Sigmoid colon (tissue), 7 donors: ENCODE data around the gene NPAS2. TPM values are rescaled to one million over a fixed set of nuclear protein-coding genes. Genes with fewer than 3 reads are reported as not detected.

Experiments
- DNase-seq: peaks from one replicate; pipeline ENCODE4 v3.0.0-alpha.2; 2019
- H3K27ac ChIP-seq, 4 donors: fragments of 200-600 bp; sonication (generic); one replicate each; pipeline ENCODE4 v1.5.1; 2016 to 2019; ENCODE audit warnings: mild to moderate bottlenecking in 1 of 4
- H3K27me3 ChIP-seq, 3 donors: fragments of 200-600 bp; sonication (generic); one replicate each; pipeline ENCODE4 v1.5.1; 2019; ENCODE audit warnings: mild to moderate bottlenecking in 1 of 3
- H3K36me3 ChIP-seq, 4 donors: fragments of 200-600 bp; sonication (generic); one replicate each; pipeline ENCODE4 v1.5.1; 2016 to 2019
- H3K4me1 ChIP-seq, 4 donors: fragments of 200-600 bp; sonication (generic); one replicate each; pipeline ENCODE4 v1.5.1; 2017 to 2019
- H3K4me3 ChIP-seq, 4 donors: fragments of 200-600 bp; sonication (generic); one replicate each; pipeline ENCODE4 v1.5.1; 2017 to 2019; ENCODE audit warnings: mild to moderate bottlenecking in 2 of 4, moderate library complexity in 1 of 4
- H3K9me3 ChIP-seq, 4 donors: fragments of 200-600 bp in 3 of 4; sonication (generic) in 3 of 4; one replicate each; pipeline versions ENCODE4 v1.5.1 to v1.6.1; 2013 to 2019
- EP300 ChIP-seq, 4 donors: sonication (generic); formaldehyde crosslinking; IDR thresholded peaks; one replicate each; pipeline ENCODE4 v1.6.1; 2017; ENCODE audit warnings: antibody characterized with exemption in 4 of 4
- POLR2A ChIP-seq, 2 donors: fragments of 450-650 bp; IDR thresholded peaks; one replicate each; pipeline ENCODE4 v1.6.1; 2016; ENCODE audit warnings: antibody characterized with exemption in 2 of 2, mild to moderate bottlenecking in 2 of 2, moderate library complexity in 2 of 2
- POLR2AphosphoS5 ChIP-seq, 4 donors: sonication (generic); formaldehyde crosslinking; IDR thresholded peaks; one replicate each; pipeline ENCODE4 v1.6.1; 2017; ENCODE audit warnings: antibody characterized with exemption in 4 of 4
- WGBS, 2 donors: extraction: QIAGEN DNeasy Blood & Tissue Kit; methylation state at CpG; one replicate each; pipeline ENCODE4 v1.1.7; 2013; 5-methylcytosine and 5-hydroxymethylcytosine counted together
- intact Hi-C: fragments of 100-400 bp; cut with DNase I; formaldehyde crosslinking; loops from one replicate; pipeline ENCODE4 v1.15.1; 2023
- polyA plus RNA-seq, 3 donors: library from polyadenylated mRNA; stranded (reverse); fragments of 200-250 nt; gene quantifications; one replicate each; pipeline ENCODE4 v1.2.3, GENCODE V29; 2013
- total RNA-seq, 4 donors: library from RNA; depleted of rRNA; stranded (reverse); fragments of >200 nt; gene quantifications; one replicate each; pipeline ENCODE4 v1.1.0, GENCODE V29; 2016
- TF ChIP-seq, protein P1 (sequence below), 4 experiments: fragments of 450-650 bp in 3 of 4; fragments of 200-600 bp in 1 of 4; IDR thresholded peaks; one replicate each; pipeline ENCODE4 v1.5.1; 2016 to 2019; ENCODE audit warnings: antibody characterized with exemption in 4 of 4, mild to moderate bottlenecking in 3 of 4, moderate library complexity in 2 of 4
- donor health status: healthy with polysubstance abuse.
- donor health status: Bipolar disorder and iron deficiency.
- donor health status: healthy.

The NPAS2 gene
- total and polyA plus RNA-seq, 7 donors: 14.2 to 53.9 (median 23.2) TPM

DNA sequence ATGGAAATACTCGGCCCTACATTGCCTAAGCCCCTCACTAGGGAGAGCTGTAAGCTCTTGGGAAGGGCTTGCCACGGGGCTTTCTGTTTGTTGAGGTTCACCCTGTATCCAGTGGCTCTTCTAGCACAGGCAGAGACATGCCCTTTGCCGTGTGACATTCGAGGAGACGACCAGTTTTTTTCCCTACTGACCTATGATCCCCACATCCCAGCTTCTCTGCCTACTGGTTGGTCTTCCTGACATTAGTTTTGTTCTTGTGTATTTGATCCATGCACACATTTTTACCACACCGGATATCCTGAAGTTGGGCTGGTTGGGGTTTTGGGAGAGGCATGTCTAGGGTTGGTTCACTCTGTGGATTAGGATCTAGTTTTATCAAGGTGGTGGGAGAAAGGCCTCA, 69.3 kb downstream of the NPAS2 start:
- intact Hi-C loops: loop anchor here (10.0 kb wide), 1 partner anchor 86 kb away; no protein-coding TSS in a partner anchor
- H3K36me3 ChIP-seq: no peaks in the 10 kb centered on the region
- H3K4me1 ChIP-seq: peaks cover 0 to 22% (median 16%) of the 10 kb centered on the region in 4 donors
- H3K27ac ChIP-seq: no peak overlapping the region
- H3K27me3 ChIP-seq: no peaks in the 10 kb centered on the region
- TF ChIP-seq POLR2AphosphoS5 (IDR thresholded peaks at IDR 0.05) (no peak), POLR2A (IDR thresholded peaks at IDR 0.05) (no peak), EP300 (IDR thresholded peaks at IDR 0.05) (no peak)
- TF ChIP-seq, protein P1, sequence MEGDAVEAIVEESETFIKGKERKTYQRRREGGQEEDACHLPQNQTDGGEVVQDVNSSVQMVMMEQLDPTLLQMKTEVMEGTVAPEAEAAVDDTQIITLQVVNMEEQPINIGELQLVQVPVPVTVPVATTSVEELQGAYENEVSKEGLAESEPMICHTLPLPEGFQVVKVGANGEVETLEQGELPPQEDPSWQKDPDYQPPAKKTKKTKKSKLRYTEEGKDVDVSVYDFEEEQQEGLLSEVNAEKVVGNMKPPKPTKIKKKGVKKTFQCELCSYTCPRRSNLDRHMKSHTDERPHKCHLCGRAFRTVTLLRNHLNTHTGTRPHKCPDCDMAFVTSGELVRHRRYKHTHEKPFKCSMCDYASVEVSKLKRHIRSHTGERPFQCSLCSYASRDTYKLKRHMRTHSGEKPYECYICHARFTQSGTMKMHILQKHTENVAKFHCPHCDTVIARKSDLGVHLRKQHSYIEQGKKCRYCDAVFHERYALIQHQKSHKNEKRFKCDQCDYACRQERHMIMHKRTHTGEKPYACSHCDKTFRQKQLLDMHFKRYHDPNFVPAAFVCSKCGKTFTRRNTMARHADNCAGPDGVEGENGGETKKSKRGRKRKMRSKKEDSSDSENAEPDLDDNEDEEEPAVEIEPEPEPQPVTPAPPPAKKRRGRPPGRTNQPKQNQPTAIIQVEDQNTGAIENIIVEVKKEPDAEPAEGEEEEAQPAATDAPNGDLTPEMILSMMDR (IDR thresholded peaks at IDR 0.05): no peak
- no peaks in the 10 kb centered on the region for H3K9me3 ChIP-seq
- 85 to 92% methylated on average over 6 of the region's 6 CpGs for WGBS, 2 donors
- no peak overlapping the region for H3K4me3 ChIP-seq
- no peak for DNase-seq

DNA sequence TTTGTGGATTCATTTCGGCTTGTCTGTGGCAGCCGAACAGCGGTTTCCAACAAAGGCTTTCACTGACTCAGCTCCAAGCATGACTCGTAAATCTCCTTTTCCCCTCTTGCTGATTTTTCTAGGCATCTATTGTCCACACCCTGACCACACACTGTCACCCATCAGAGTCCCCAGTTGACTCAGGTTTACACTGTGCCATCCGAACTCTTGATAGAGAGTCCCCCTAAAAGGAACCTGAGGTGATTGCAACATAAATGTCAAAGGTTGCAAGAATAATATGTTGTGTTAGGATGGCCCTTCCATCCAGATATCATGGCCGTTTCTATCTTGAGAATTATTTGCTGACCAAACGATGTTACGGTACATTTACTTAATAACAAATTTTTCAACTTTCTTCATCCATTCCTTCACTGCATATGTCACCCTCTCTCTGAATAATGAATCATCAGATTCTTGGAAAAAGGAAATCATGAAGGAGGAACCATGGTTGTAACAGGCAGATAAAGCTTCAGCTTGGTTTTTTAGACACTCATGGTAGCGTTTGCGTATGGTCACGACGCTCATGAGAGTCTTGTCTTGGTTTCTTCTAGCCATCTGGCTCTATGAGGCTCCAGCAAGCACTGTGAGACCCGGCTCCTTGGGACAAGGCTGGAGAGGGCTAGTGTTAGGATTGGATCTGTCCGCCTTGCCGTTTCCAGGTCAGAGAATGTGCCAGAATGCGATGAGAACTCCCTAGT, 72.1 kb downstream of the NPAS2 start:
- H3K36me3 ChIP-seq: no peaks in the 10 kb centered on the region
- no peak for TF ChIP-seq EP300 (IDR thresholded peaks at IDR 0.05)
- TF ChIP-seq POLR2AphosphoS5 (IDR thresholded peaks at IDR 0.05): no peak
- TF ChIP-seq, protein P1 (IDR thresholded peaks at IDR 0.05): no peak
- no peak for TF ChIP-seq POLR2A (IDR thresholded peaks at IDR 0.05)
- DNase-seq: no peak
- intact Hi-C loops: no loop called here
- no peak overlapping the region for H3K4me3 ChIP-seq
- 80 to 94% methylated on average over 16 of the region's 16 CpGs for WGBS, 2 donors
- H3K4me1 ChIP-seq: peaks cover 0 to 32% (median 29%) of the 10 kb centered on the region in 4 donors
- no peaks in the 10 kb centered on the region for H3K9me3 ChIP-seq
- H3K27me3 ChIP-seq: no peaks in the 10 kb centered on the region
- no peak overlapping the region for H3K27ac ChIP-seq

DNA sequence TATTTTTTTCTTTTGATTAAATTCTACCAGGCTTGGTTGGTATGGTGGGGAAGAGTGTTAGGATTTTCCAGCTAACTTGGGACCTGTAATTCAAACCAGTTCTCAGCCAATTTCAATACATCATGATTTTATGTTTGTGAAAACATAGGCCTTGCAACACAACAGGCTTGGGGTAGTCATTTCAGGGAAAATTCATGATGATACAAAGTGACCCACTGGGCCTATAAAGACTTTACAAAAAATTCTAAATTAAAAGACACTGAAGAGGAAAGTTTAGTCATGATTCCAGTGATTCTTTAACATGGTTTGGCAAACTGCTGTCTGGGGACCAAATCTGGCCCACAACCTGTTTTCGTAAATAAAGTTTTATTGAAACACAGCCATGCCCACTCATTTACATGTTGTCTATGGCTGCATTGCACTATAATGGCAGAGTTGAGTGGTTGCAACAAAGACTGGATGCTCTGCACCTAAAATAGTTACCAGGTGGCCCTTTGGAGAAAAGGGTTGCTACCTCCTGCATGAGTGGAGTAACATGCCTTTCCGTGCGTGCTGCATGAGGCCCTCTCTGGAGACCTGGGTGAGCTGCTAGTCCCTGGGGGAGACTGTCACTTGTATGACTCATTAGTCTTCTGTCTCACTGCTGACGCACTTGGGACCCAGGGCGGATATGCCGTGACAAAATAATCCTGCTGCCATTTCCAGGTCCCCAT, 73.6 kb downstream of the NPAS2 start:
- intact Hi-C loops: no loop called here
- TF ChIP-seq, protein P1 (IDR thresholded peaks at IDR 0.05): no peak
- no peak for TF ChIP-seq POLR2A (IDR thresholded peaks at IDR 0.05)
- no peak for TF ChIP-seq EP300 (IDR thresholded peaks at IDR 0.05)
- no peak for TF ChIP-seq POLR2AphosphoS5 (IDR thresholded peaks at IDR 0.05)
- H3K4me3 ChIP-seq: no peak overlapping the region
- peaks cover 0 to 19% (median 15%) of the 10 kb centered on the region in 4 donors for H3K4me1 ChIP-seq
- no peak overlapping the region for H3K27ac ChIP-seq
- no peaks in the 10 kb centered on the region for H3K36me3 ChIP-seq
- no peak for DNase-seq
- no peaks in the 10 kb centered on the region for H3K27me3 ChIP-seq
- WGBS, 2 donors: 96% methylated on average over 6 of the region's 6 CpGs
- no peaks in the 10 kb centered on the region for H3K9me3 ChIP-seq

DNA sequence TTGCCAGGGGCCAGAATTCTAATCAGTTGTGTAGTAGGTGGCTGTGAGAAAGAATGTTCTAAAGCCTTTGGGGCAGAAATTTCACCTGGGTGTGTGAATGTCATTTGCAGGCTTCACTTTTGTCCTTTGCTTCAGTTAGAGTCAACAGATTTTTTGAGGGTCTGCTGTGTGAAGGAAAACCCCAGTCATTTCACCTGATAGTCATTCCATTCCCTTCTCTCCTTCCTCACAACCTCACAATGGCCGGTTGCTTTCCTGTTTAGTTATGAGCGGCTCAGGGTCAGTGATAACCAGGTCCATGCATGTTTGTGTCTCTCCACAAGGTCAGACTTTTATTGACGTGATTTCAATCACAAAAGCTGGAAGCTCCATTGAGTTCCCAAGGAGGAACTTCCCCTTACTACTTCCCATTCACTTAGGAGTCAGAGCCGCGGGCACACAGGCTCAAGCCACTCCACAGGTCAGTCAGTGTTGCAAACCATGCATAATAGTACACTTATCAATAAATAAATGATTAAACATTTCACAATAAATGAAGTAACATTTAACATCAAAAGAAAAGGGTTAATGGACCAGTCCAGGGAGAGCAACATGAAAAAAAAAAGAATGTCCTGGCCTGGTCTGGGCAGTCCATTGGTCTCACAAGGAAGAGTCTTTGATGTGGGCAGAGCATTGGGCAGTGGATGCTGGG, 74.3 kb downstream of the NPAS2 start:
- intact Hi-C loops: no loop called here
- Histone ChIP-seq H3K36me3 (no peaks in the 10 kb centered on the region), H3K4me1 (peaks cover 0 to 19% (median 14%) of the 10 kb centered on the region in 4 donors), H3K27ac (no peak overlapping the region), H3K4me3 (no peak overlapping the region), H3K9me3 (no peaks in the 10 kb centered on the region), H3K27me3 (no peaks in the 10 kb centered on the region)
- TF ChIP-seq POLR2A (IDR thresholded peaks at IDR 0.05) (no peak), EP300 (IDR thresholded peaks at IDR 0.05) (no peak), POLR2AphosphoS5 (IDR thresholded peaks at IDR 0.05) (no peak)
- TF ChIP-seq, protein P1 (IDR thresholded peaks at IDR 0.05): no peak
- 74 to 81% methylated on average over 5 of the region's 5 CpGs for WGBS, 2 donors
- no peak for DNase-seq
